ENCODE data around the gene CARD11. TPM values are rescaled to one million over a fixed set of nuclear protein-coding genes. Genes with fewer than 3 reads are reported as not detected.

CARD11 gene
- not detected for total RNA-seq (2021; fragmentation: NEBNext Ultra II Directional; extraction: Animal tissue kit (Norgen Biotek cat#: 25700))
- long read RNA-seq: 0 reads

DNA sequence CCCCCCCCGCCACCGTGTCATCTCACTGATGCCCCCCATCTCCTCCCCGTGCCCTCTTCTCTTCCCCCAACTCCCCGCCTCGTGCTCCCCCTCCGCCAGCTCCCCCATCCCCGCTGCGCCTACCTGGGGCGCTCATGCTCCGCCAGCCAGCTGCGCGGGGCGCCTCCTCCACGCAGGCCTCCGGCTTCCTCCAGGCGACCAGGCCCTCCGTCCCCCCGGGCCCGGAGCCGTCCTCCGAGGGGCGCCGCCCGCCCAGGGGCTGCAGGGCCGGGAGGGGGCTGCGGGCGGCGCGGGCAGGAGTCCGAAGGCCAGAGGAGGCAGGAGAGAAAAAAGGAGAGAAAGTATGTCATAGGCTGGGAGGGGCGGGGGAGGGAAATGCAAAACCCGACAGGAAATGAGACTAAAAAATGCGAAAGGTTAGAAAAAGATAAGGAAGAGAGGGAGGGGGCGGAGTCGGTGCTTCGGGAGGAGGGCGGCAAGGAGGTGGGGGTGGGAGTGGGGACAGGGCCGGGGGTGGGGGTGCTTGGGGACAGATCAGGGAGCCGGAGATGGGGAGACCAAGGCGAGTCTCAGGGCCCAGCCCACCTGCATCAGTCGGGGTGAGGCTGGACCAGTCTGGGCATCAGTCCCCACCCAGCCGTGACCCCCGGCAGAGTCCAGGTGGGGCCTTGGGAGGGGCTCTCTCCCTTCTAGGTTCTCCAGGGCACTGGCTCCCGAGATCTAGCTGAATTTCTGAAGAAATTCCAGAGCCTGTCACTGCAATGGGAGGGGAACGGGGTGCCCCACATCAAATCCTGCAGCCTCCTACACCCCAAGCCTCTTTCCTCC lies at the start of gene CARD11:
TSS of gene CARD11 (minus strand) at position 324 of the 828 bp plus-strand sequence. CDS start 85,361 bp downstream, outside the sequence.
- H3K27me3 Mint-ChIP-seq (ENCODE audit: insufficient read depth): peaks cover 2% of the 10 kb centered on the region; the same call in 1 of the 2 replicates
- H3K36me3 Mint-ChIP-seq (ENCODE audit: low read depth): peaks cover 6% of the 10 kb centered on the region; the same call in 1 of the 2 replicates
- peaks cover 40% of the 10 kb centered on the region for H3K9me3 Mint-ChIP-seq
- H3K4me3 Mint-ChIP-seq: no peak within 1 kb of the TSS
- TF ChIP-seq, protein P1, sequence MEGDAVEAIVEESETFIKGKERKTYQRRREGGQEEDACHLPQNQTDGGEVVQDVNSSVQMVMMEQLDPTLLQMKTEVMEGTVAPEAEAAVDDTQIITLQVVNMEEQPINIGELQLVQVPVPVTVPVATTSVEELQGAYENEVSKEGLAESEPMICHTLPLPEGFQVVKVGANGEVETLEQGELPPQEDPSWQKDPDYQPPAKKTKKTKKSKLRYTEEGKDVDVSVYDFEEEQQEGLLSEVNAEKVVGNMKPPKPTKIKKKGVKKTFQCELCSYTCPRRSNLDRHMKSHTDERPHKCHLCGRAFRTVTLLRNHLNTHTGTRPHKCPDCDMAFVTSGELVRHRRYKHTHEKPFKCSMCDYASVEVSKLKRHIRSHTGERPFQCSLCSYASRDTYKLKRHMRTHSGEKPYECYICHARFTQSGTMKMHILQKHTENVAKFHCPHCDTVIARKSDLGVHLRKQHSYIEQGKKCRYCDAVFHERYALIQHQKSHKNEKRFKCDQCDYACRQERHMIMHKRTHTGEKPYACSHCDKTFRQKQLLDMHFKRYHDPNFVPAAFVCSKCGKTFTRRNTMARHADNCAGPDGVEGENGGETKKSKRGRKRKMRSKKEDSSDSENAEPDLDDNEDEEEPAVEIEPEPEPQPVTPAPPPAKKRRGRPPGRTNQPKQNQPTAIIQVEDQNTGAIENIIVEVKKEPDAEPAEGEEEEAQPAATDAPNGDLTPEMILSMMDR (IDR thresholded peaks at IDR 0.05): no peak
- H3K27ac Mint-ChIP-seq: no peak within 1 kb of the TSS
- H3K4me1 Mint-ChIP-seq (ENCODE audit: low read depth): no peaks in the 10 kb centered on the region
- DNase-seq: no peak

DNA sequence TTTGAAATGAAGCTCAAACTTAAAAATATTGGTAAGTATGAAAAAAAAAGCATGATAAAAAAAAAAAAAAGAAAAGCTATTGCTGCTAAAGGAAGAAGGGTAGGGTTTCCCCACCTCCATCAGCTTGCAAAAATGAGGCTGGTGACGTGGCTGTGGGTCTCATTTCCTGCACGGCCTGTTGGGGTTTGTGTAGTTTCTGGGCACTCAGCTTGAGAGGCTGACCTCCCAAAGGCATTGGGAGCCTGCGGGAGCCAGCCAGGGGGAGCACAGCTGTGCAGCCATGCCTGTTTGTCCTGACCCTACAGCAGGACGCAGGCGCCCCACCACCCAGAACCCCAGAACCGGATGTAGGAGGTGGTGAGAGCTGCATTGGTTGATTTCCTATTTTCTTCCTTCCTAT lies 48.8 kb upstream of the CARD11 start:
- no peaks in the 10 kb centered on the region for H3K4me1 Mint-ChIP-seq (ENCODE audit: low read depth)
- no peak overlapping the region for H3K27ac Mint-ChIP-seq
- TF ChIP-seq, protein P1 (IDR thresholded peaks at IDR 0.05): no peak
- no peak for DNase-seq
- no peaks in the 10 kb centered on the region for H3K36me3 Mint-ChIP-seq (ENCODE audit: low read depth)
- no peaks in the 10 kb centered on the region for H3K27me3 Mint-ChIP-seq (ENCODE audit: insufficient read depth)
- H3K4me3 Mint-ChIP-seq: no peak overlapping the region
- H3K9me3 Mint-ChIP-seq: peaks cover 45% of the 10 kb centered on the region

DNA sequence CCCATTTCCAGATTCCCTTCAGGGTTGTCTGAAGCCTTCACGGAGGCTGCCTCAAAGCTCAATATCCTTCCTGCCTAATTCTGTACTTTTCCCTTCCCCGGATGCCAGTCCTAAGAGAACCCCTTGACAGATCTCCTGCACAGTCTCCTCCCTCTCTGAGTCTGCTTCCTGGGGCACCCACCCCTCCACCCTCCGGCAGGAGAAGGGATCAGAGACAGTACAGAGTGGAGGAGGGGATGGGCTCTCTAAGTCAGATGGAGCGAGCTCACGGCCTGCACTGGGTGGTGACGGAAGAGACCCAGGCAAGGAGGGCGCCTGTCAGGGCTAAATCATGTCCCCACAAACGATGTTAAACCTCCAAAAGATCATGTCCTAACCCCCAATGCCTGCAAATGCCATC lies 48.0 kb upstream of the CARD11 start:
- TF ChIP-seq, protein P1 (IDR thresholded peaks at IDR 0.05): no peak
- no peak overlapping the region for H3K27ac Mint-ChIP-seq
- peaks cover 3% of the 10 kb centered on the region; the same call in 1 of the 2 replicates for H3K27me3 Mint-ChIP-seq (ENCODE audit: insufficient read depth)
- no peak for DNase-seq
- H3K4me1 Mint-ChIP-seq (ENCODE audit: low read depth): no peaks in the 10 kb centered on the region
- H3K36me3 Mint-ChIP-seq (ENCODE audit: low read depth): no peaks in the 10 kb centered on the region
- peaks cover 36% of the 10 kb centered on the region for H3K9me3 Mint-ChIP-seq
- H3K4me3 Mint-ChIP-seq: no peak overlapping the region

DNA sequence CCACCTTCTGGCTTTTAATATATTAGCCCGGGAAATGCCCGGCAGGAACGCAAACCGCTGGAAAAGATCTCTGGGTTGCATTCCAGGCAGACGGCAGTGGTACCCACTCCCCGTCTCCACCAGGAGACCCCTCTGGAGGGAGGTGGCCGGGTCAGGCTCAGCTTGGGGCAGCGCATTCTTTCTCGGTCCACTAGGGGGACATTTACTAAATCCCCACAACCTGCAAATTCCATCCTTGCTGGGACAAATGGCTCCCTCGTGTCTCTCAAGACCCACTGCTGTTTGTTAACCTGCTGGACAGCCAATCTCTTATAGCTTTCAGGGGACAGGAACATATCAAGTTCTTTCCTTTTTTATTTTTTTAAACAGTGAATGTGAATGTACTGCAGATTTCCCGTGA lies 45.8 kb upstream of the CARD11 start:
- Mint-ChIP-seq H3K27ac (no peak overlapping the region), H3K9me3 (peaks cover 30% of the 10 kb centered on the region), H3K4me1 (ENCODE audit: low read depth) (no peaks in the 10 kb centered on the region), H3K27me3 (ENCODE audit: insufficient read depth) (peaks cover 3% of the 10 kb centered on the region; the same call in 1 of the 2 replicates), H3K36me3 (ENCODE audit: low read depth) (no peaks in the 10 kb centered on the region), H3K4me3 (no peak overlapping the region)
- TF ChIP-seq, protein P1 (IDR thresholded peaks at IDR 0.05): peak; percentile 56
- DNase-seq: no peak

DNA sequence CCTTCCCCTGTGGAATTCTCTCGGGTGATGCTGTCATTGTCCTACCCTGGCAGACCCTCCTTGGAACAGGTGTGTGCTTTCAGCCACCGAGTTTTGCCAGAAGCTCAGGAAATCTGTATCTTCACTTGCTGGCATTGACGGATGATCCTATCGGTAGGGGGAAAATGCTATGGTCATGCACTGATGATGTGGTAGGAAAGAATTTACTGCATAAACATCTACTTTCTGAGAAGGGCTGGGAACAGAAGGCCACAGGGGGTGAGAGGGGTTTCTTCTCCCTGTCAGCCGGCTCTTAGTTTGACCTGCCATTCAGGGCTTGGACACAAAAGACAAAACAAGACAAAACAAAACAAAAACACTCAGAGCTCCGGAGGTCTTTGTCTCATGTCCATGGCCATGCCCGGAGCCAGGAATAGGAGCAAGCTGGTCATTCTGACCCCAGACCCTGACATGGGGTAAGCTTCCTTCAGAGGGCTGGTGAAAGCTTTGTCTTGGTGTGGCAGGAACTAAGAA lies 43.6 kb upstream of the CARD11 start:
- Mint-ChIP-seq H3K36me3 (ENCODE audit: low read depth) (no peaks in the 10 kb centered on the region; the same call in 1 of the 2 replicates), H3K27me3 (ENCODE audit: insufficient read depth) (peaks cover 3% of the 10 kb centered on the region; the same call in 1 of the 2 replicates), H3K27ac (no peak overlapping the region), H3K4me3 (no peak overlapping the region), H3K9me3 (peaks cover 34% of the 10 kb centered on the region), H3K4me1 (ENCODE audit: low read depth) (no peaks in the 10 kb centered on the region)
- TF ChIP-seq, protein P1 (IDR thresholded peaks at IDR 0.05): no peak
- DNase-seq: no peak

Data from HFFc6 (cell line).